BLaER1 treated with 17β-estradiol and CSF1 and Interleukin-3, amounts not matched to agents 10 nM and 100 nM (cell line): ENCODE data around the gene OR6C75.
"Not testable (repeated sequence)": the region's sequence is repeated elsewhere in the genome, so short reads cannot be mapped to it uniquely, and the experiment has no call there.

ENCODE experiments used
- H3K27ac ChIP-seq, 11 experiments: shearing (Covaris generic); formaldehyde crosslinking; 2 replicates each; pipeline ENCODE4 v1.8.1; 2022
- H3K27me3 ChIP-seq, 11 experiments: shearing (Covaris generic); formaldehyde crosslinking; 2 replicates each; pipeline ENCODE4 v1.8.1; 2022
- H3K36me3 ChIP-seq, 11 experiments: shearing (Covaris generic); formaldehyde crosslinking; 2 replicates each; pipeline ENCODE4 v1.8.1; 2022
- H3K4me1 ChIP-seq, 10 experiments: shearing (Covaris generic); formaldehyde crosslinking; 2 replicates each; pipeline ENCODE4 v1.8.1; 2022
- H3K4me2 ChIP-seq, 11 experiments: shearing (Covaris generic); formaldehyde crosslinking; 2 replicates each; pipeline ENCODE4 v1.8.1; 2022
- H3K4me3 ChIP-seq, 10 experiments: shearing (Covaris generic); formaldehyde crosslinking; 2 replicates each; pipeline ENCODE4 v1.8.1; 2022
- H3K9ac ChIP-seq, 11 experiments: shearing (Covaris generic); formaldehyde crosslinking; 2 replicates each; pipeline ENCODE4 v1.8.1; 2022
- H3K9me3 ChIP-seq, 11 experiments: shearing (Covaris generic); formaldehyde crosslinking; replicated peaks in 1 of 11; 2 replicates each; pipeline ENCODE4 v1.8.1; 2022
- H4K20me1 ChIP-seq, 11 experiments: shearing (Covaris generic); formaldehyde crosslinking; 2 replicates each; pipeline ENCODE4 v1.8.1; 2022
- Cebpa-rat ChIP-seq, 11 experiments: shearing (Covaris generic); IDR thresholded peaks; 2 replicates each; pipeline ENCODE4 v1.8.1; 2022

The OR6C75 gene

GRCh38 chr12:55362675-55363074, at the start of gene OR6C75:
OR6C75 (plus strand) TSS chr12:55362975; CDS start chr12:55365111, 2,136 bp downstream.
- Histone ChIP-seq H3K4me2 (no peak within 1 kb of the TSS), H3K4me1 (no peaks in the 10 kb centered on the region), H3K9ac (no peak within 1 kb of the TSS), H3K4me3 (no peak within 1 kb of the TSS), H3K9me3 (no peaks in the 10 kb centered on the region), H4K20me1 (no peaks in the 10 kb centered on the region), H3K27me3 (no peaks in the 10 kb centered on the region), H3K36me3 (no peaks in the 10 kb centered on the region), H3K27ac (no peak within 1 kb of the TSS)
- TF ChIP-seq Cebpa-rat (IDR thresholded peaks at IDR 0.05): no peak

- H3K4me2 ChIP-seq: no peak within 1 kb of the TSS
- no peak within 1 kb of the TSS for H3K9ac ChIP-seq
- H3K4me1 ChIP-seq: no peaks in the 10 kb centered on the region
- H3K36me3 ChIP-seq: no peaks in the 10 kb centered on the region
- no peak for TF ChIP-seq Cebpa-rat (IDR thresholded peaks at IDR 0.05)
- H3K27me3 ChIP-seq: no peaks in the 10 kb centered on the region
- H3K9me3 ChIP-seq: no peaks in the 10 kb centered on the region
- no peak within 1 kb of the TSS for H3K4me3 ChIP-seq
- no peaks in the 10 kb centered on the region for H4K20me1 ChIP-seq
- no peak within 1 kb of the TSS for H3K27ac ChIP-seq
Measured at GRCh38 chr12:55314043-55314442, 48.7 kb upstream of the OR6C75 start, which contains the start of gene OR6C1. OR6C1 (plus strand) TSS chr12:55314343; CDS start chr12:55320600, 6,257 bp downstream.

- no peaks in the 10 kb centered on the region for H3K36me3 ChIP-seq
- H3K9ac ChIP-seq: no peak overlapping the region
- no peak overlapping the region for H3K27ac ChIP-seq
- no peaks in the 10 kb centered on the region for H3K4me1 ChIP-seq
- no peak for TF ChIP-seq Cebpa-rat (IDR thresholded peaks at IDR 0.05)
- H3K9me3 ChIP-seq: no peaks in the 10 kb centered on the region
- H4K20me1 ChIP-seq: no peaks in the 10 kb centered on the region
- no peak overlapping the region for H3K4me2 ChIP-seq
- H3K4me3 ChIP-seq: no peak overlapping the region
- no peaks in the 10 kb centered on the region for H3K27me3 ChIP-seq
Measured at GRCh38 chr12:55320201-55320600, 42.6 kb upstream of the OR6C75 start.

DNA sequence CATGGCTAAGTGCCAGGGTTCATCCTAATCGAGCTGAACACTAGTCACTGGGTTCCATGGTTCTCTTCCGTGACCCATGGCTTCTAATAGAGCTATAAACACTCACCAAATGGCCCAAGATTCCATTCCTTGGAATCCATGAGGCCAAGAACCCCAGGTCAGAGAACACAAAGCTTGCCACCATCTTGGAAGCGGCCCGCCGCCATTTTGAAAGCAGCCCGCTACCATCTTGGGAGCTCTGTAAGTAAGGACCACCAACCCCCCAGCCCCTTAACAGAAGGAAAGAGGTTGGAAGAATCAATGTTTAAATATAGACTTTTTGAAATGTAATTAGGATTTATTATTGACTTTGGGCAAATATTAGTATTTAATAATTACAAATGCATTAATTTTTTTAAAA, 37.0 kb upstream of the OR6C75 start:
- not testable (repeated sequence) for H3K9ac ChIP-seq, H3K4me1 ChIP-seq, H3K27ac ChIP-seq, H3K36me3 ChIP-seq, H4K20me1 ChIP-seq, H3K9me3 ChIP-seq, H3K4me2 ChIP-seq, H3K4me3 ChIP-seq, H3K27me3 ChIP-seq

DNA sequence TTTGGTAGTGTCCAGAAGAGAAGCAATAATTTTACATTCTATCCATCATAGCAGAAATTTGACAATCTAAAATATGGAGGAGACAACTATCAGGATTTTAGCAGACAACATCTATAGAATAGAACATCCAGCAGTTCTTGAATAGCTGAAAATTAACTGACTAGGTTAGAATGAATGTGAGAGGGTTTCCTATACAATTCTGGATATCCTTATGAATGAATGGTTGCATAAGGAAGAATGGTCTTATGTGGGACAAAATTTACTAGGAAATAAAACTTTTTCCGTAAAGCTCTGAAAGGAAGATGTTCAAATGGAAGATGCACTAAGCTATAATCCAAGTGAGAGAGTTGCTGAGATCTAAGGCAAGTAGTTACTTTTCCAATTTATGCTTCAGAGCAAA, 32.3 kb upstream of the OR6C75 start, which contains the start of gene OR6C3:
Gene OR6C3, plus strand, starts transcription at position 301 of the 400 bp plus-strand sequence. CDS start 955 bp downstream, outside the sequence.
- no peaks in the 10 kb centered on the region for H3K4me1 ChIP-seq
- H3K9me3 ChIP-seq: no peaks in the 10 kb centered on the region
- H3K27ac ChIP-seq: no peak within 1 kb of the TSS
- no peaks in the 10 kb centered on the region for H3K36me3 ChIP-seq
- H3K4me2 ChIP-seq: no peak within 1 kb of the TSS
- H4K20me1 ChIP-seq: no peaks in the 10 kb centered on the region
- TF ChIP-seq Cebpa-rat (IDR thresholded peaks at IDR 0.05): no peak
- H3K4me3 ChIP-seq: no peak within 1 kb of the TSS
- no peak within 1 kb of the TSS for H3K9ac ChIP-seq
- H3K27me3 ChIP-seq: no peaks in the 10 kb centered on the region

DNA sequence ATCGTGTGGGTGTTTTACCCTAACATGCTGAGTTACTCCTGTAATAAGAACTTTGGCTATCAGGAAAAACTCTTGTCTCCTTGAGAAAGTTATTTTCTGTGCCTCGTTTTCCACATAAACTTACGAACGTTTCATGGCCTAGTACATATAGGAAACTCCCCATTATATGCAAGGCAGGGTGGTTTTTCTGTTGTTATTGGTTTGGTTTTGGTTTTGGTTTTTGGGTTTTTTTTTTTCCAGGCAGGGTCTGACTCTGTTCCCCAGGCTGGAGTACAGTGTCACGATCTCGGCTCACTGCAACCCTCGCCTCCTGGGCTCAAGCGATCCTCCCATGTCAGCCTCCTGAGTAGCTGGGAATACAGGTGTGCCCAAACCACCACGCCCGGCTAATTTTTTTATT, 26.8 kb upstream of the OR6C75 start:
- Histone ChIP-seq H3K27ac (no peak overlapping the region), H3K9ac (no peak overlapping the region), H4K20me1 (no peaks in the 10 kb centered on the region), H3K27me3 (no peaks in the 10 kb centered on the region), H3K4me3 (no peak overlapping the region), H3K9me3 (no peaks in the 10 kb centered on the region), H3K4me1 (no peaks in the 10 kb centered on the region), H3K36me3 (no peaks in the 10 kb centered on the region), H3K4me2 (no peak overlapping the region)
- TF ChIP-seq Cebpa-rat (IDR thresholded peaks at IDR 0.05): no peak

GRCh38 chr12:55355338-55355737, 7.4 kb upstream of the OR6C75 start:
- not testable (repeated sequence) for H4K20me1 ChIP-seq, H3K4me3 ChIP-seq, H3K9me3 ChIP-seq, H3K27ac ChIP-seq, H3K27me3 ChIP-seq, H3K36me3 ChIP-seq, H3K4me2 ChIP-seq, H3K9ac ChIP-seq, H3K4me1 ChIP-seq

DNA sequence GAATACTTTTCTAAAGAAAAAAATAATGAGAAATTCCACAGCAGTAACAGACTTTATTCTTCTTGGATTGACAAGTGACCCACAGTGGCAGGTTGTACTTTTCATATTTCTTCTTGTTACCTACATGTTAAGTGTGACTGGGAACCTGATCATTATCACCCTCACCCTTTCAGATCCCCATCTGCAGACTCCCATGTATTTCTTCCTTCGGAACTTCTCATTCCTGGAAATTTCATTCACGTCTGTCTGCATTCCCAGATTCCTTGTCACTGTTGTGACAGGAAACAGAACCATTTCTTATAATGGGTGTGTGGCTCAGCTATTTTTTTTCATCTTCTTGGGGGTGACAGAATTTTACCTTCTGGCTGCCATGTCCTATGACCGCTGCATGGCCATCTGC, 2.3 kb downstream of the OR6C75 start:
- no peaks in the 10 kb centered on the region for H3K9me3 ChIP-seq
- H3K9ac ChIP-seq: no peak overlapping the region
- H3K4me1 ChIP-seq: no peaks in the 10 kb centered on the region
- H3K4me3 ChIP-seq: no peak overlapping the region
- H3K27ac ChIP-seq: no peak overlapping the region
- H4K20me1 ChIP-seq: no peaks in the 10 kb centered on the region
- no peak overlapping the region for H3K4me2 ChIP-seq
- no peaks in the 10 kb centered on the region for H3K27me3 ChIP-seq
- no peak for TF ChIP-seq Cebpa-rat (IDR thresholded peaks at IDR 0.05)
- no peaks in the 10 kb centered on the region for H3K36me3 ChIP-seq

- no peaks in the 10 kb centered on the region for H3K4me1 ChIP-seq
- no peaks in the 10 kb centered on the region for H3K9me3 ChIP-seq
- no peaks in the 10 kb centered on the region for H3K27me3 ChIP-seq
- TF ChIP-seq Cebpa-rat (IDR thresholded peaks at IDR 0.05): no peak
- no peaks in the 10 kb centered on the region for H4K20me1 ChIP-seq
- H3K9ac ChIP-seq: no peak overlapping the region
- H3K27ac ChIP-seq: no peak overlapping the region
- no peaks in the 10 kb centered on the region for H3K36me3 ChIP-seq
- no peak overlapping the region for H3K4me3 ChIP-seq
- H3K4me2 ChIP-seq: no peak overlapping the region
Measured at GRCh38 chr12:55372521-55372920, 9.7 kb downstream of the OR6C75 start.

- 0 out of 20 replicates have a peak, but pooled peaks cover 0 to 3% (median 0%) of the 10 kb centered on the region in 10 experiments for H3K4me1 ChIP-seq
- no peak overlapping the region for H3K27ac ChIP-seq
- H3K4me2 ChIP-seq: no peak overlapping the region
- no peaks in the 10 kb centered on the region for H4K20me1 ChIP-seq
- H3K36me3 ChIP-seq: no peaks in the 10 kb centered on the region
- no peaks in the 10 kb centered on the region for H3K27me3 ChIP-seq
- H3K9ac ChIP-seq: no peak overlapping the region
- no peaks in the 10 kb centered on the region for H3K9me3 ChIP-seq
- TF ChIP-seq Cebpa-rat (IDR thresholded peaks at IDR 0.05): no peak
- H3K4me3 ChIP-seq: no peak overlapping the region
Measured at GRCh38 chr12:55385891-55386290, 23.1 kb downstream of the OR6C75 start.
